ENCODE measurements around the gene UBE2S. TPM values are rescaled to one million over a fixed set of nuclear protein-coding genes. Genes with fewer than 3 reads are reported as not detected.

Gene UBE2S
- total RNA-seq, 2 donors from 2014 or later, result 43.8 to 147 TPM

DNA sequence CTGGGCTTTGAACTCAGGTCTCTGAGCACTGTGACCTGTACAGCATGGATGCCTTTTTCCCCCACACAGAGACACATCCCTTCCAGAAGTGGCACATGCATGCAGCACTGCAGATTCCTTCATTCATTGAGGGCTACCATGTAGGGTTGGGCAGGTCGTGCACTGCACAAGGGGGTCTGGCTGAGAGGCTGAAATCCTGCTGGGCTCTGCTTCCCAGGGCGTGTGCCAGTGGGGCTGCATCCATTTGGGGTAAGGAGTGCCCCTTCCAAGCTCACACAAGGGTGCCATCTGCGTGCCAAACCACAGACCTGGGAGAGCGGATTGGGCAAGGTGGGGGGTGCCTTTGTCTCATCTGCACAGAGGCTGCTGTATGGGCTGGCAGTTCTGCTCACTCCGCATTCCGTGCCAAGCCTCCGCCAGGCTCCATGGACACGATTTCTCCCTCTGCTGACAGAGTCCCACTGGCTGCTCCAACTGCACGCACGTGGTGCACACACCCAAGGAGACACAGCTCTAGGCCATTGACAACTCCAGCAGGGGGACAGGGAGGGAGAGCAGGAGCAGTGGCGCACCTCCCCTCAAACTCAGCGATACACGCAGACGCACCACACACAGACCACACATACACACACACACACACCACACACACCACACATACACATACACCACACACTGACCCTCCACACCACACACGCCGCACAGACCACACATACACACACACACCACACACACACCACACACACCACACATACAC lies 40.0 kb upstream of the UBE2S start:
- no peak for DNase-seq
- TF ChIP-seq, protein P1, sequence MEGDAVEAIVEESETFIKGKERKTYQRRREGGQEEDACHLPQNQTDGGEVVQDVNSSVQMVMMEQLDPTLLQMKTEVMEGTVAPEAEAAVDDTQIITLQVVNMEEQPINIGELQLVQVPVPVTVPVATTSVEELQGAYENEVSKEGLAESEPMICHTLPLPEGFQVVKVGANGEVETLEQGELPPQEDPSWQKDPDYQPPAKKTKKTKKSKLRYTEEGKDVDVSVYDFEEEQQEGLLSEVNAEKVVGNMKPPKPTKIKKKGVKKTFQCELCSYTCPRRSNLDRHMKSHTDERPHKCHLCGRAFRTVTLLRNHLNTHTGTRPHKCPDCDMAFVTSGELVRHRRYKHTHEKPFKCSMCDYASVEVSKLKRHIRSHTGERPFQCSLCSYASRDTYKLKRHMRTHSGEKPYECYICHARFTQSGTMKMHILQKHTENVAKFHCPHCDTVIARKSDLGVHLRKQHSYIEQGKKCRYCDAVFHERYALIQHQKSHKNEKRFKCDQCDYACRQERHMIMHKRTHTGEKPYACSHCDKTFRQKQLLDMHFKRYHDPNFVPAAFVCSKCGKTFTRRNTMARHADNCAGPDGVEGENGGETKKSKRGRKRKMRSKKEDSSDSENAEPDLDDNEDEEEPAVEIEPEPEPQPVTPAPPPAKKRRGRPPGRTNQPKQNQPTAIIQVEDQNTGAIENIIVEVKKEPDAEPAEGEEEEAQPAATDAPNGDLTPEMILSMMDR (IDR thresholded peaks at IDR 0.05), result no peak
- intact Hi-C loops (cut with DNase I), result no loop called here
- Histone ChIP-seq H3K4me1 (no peaks in the 10 kb centered on the region), H3K27me3 (peaks cover 43% of the 10 kb centered on the region), H3K9me3 (no peaks in the 10 kb centered on the region), H3K4me3 (no peak overlapping the region), H3K9ac (ENCODE audit: low read depth in 2 of 2, low read length in 2 of 2) (no peak overlapping the region), H3K27ac (no peak overlapping the region), H3K36me3 (no peaks in the 10 kb centered on the region)

DNA sequence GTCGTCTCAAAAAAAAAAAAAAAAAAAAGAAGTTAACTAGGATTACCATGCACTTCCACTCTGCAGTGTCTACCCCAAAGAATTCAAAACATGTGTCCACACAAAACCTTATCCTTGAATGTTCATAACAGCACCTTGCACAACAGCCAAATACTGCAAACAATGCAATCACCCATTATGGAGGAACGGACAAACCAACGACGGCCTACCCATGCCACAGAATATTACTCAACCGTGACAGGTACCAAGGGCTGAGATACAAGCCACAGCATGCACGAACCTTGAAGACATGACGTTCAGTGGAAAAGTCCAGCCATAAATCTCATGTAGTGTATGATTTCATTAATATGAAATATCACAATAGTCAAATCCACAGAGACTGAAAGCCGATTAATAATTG lies 38.5 kb upstream of the UBE2S start:
- Histone ChIP-seq H3K9me3 (no peaks in the 10 kb centered on the region), H3K4me3 (no peak overlapping the region), H3K27ac (no peak overlapping the region), H3K4me1 (no peaks in the 10 kb centered on the region), H3K36me3 (no peaks in the 10 kb centered on the region), H3K27me3 (peaks cover 42% of the 10 kb centered on the region), H3K9ac (ENCODE audit: low read depth in 2 of 2, low read length in 2 of 2) (no peak overlapping the region)
- intact Hi-C loops (cut with DNase I), result no loop called here
- no peak for DNase-seq
- TF ChIP-seq, protein P1 (IDR thresholded peaks at IDR 0.05), result no peak

- DNase-seq, result no peak
- Histone ChIP-seq H3K27ac (no peak overlapping the region), H3K4me1 (no peaks in the 10 kb centered on the region), H3K27me3 (peaks cover 50% of the 10 kb centered on the region), H3K9me3 (no peaks in the 10 kb centered on the region), H3K9ac (ENCODE audit: low read depth in 2 of 2, low read length in 2 of 2) (no peak overlapping the region), H3K36me3 (no peaks in the 10 kb centered on the region), H3K4me3 (no peak overlapping the region)
- TF ChIP-seq, protein P1 (IDR thresholded peaks at IDR 0.05), result no peak
- intact Hi-C loops (cut with DNase I), result no loop called here
These were observed 37.1 kb upstream of the UBE2S start for GRCh38 chr19:55444646-55445045.

- intact Hi-C loops (cut with DNase I), result no loop called here
- TF ChIP-seq, protein P1 (IDR thresholded peaks at IDR 0.05), result no peak
- H3K9ac ChIP-seq (ENCODE audit: low read depth in 2 of 2, low read length in 2 of 2), result no peak overlapping the region
- H3K27ac ChIP-seq, result no peak overlapping the region
- H3K36me3 ChIP-seq, result no peaks in the 10 kb centered on the region
- H3K4me3 ChIP-seq, result no peak overlapping the region
- no peaks in the 10 kb centered on the region for H3K9me3 ChIP-seq
- peaks cover 44% of the 10 kb centered on the region for H3K27me3 ChIP-seq
- no peak for DNase-seq
- no peaks in the 10 kb centered on the region for H3K4me1 ChIP-seq
These were observed 36.4 kb upstream of the UBE2S start for GRCh38 chr19:55443824-55444480.

DNA sequence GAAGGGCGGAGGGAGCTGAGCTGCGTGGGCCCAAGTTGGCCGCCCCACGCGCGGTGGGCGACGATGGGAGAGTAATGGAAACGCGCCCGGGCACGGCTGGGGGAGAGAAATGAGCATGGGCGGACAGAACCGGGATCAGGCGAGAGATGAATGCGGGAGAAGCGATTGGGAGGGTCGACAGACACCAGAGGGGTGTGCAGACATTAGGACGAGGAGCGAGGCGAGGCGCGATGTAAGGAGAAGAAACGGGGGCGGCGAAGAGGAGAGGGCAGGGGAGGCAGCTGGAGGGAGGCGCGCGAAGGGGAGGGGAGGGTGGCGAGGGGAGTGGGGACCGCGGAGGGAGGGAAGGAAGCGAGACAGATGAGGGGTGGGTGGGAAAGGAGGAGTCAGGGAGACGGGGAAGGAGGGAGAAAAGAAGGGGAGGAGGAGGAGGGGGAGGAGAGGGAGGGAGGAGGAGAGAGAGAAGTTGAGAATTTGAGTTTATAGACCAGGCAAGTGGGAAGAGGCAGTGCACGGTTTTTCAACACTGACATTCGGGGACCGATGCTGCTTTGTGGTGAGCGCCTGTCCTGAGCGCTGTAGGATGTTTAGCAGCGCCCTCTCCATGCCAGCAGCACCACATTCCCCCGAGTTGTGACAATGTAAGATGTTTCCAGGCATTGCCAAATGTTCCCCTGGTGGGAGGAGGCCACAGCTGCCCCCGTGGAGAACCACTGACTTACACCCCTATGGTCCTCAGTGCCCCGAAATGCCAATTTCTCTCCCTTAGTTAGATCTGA lies 35.6 kb upstream of the UBE2S start, which contains the start of gene SHISA7:
TSS of gene SHISA7 (minus strand) at position 256 of the 779 bp plus-strand sequence. CDS start 437 bp downstream, outside the sequence.
- intact Hi-C loops (cut with DNase I), result no loop called here
- Histone ChIP-seq H3K9ac (ENCODE audit: low read depth in 2 of 2, low read length in 2 of 2) (no peak within 1 kb of the TSS), H3K9me3 (no peaks in the 10 kb centered on the region), H3K27ac (no peak within 1 kb of the TSS), H3K27me3 (peaks cover 44% of the 10 kb centered on the region), H3K4me1 (no peaks in the 10 kb centered on the region), H3K4me3 (no peak within 1 kb of the TSS), H3K36me3 (no peaks in the 10 kb centered on the region)
- no peak for DNase-seq
- TF ChIP-seq, protein P1 (IDR thresholded peaks at IDR 0.05), result no peak

Data from colonic mucosa (tissue), 4 donors.